CD4-positive, alpha-beta T cell treated with Interleukin-6 for 4 hours (primary cell): Measurements from ENCODE around the gene SLC22A1.

Experiments
- DNase-seq: peaks from one replicate; pipeline ENCODE4 v3.0.0-alpha.2; 2020; ENCODE audit warnings: mixed read lengths

The SLC22A1 gene

GRCh38 chr6:160180706-160181105, 59.1 kb downstream of the SLC22A1 start:
- DNase-seq, result no peak

GRCh38 chr6:160188773-160189172, 67.2 kb downstream of the SLC22A1 start:
- no peak for DNase-seq

DNA sequence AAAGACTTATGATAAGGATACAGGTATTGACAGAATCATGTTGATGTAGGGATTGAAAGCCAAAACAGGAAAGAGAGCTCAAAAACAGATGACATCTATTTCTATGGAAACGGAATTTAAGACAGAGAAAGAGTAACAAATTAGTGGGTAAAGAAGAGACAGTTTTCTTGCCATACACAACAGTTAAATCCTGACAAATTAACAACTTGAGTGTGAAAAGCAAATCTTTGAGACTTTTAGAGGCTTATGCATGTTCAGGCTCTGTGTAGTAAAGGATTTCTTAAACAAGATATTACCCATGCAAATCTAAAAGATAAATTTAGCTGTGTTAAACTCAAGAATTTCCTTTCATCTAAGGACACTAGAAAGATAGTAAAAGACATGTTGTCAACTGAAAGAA, 68.5 kb downstream of the SLC22A1 start:
- DNase-seq, result no peak

DNA sequence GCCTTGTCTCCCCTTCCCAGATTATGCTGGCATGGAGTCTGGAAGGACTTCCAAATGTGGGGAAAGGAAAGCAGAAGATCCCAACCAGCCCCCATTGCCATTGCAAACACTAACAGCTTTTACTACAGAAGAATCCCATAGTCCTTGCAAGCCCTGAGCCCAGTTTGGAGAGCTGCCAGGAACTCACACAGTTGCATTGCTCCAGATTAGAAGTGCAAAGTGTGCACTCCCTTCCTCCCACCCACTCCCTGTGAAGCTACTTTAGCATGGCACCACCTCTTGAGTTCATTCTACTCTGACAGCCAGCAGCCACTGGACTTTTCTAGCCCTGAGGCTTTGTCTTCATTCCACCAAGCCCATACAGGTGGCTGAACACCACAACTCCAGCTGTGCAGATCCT, 69.4 kb downstream of the SLC22A1 start:
- DNase-seq, result no peak

GRCh38 chr6:160192840-160193239, 71.2 kb downstream of the SLC22A1 start:
- DNase-seq, result no peak

DNA sequence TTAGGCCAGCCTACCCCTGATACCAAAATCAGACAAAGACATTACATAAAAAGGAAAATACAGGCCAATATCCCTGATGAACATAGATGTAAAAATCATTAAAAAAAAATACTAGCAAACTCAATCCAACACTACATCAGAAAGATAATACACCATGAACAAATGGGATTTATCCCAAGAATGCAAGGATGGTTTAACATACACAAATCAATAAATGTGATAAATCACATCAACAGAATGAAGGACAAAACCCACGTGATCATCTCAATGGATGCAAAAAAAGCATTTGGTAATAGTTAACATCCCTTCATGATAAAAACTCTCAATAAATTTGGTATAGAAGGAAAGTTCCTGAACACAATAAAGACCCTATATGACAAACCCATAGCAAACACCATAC, 73.2 kb downstream of the SLC22A1 start:
- no peak for DNase-seq

DNA sequence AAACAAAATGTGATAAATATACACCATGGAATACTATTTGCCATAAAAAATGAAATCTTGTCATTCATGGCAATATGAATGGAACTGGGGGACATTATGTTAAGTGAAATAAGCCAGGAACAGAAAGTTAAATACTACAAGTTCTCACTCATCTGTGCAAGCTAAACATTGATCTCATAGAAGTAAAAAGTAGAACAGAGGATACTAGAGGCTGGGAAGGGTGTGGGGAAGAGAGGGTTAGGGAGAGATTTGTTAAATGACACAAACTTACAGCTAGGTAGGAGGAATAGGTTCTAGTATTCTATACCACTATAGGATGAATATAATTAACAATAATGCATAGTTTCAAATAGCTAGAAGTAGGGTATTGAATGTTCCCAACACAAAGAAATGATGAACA, 76.0 kb downstream of the SLC22A1 start:
- DNase-seq, result no peak

- DNase-seq, result no peak
Observed at GRCh38 chr6:160198606-160199211, 77.1 kb downstream of the SLC22A1 start.

DNA sequence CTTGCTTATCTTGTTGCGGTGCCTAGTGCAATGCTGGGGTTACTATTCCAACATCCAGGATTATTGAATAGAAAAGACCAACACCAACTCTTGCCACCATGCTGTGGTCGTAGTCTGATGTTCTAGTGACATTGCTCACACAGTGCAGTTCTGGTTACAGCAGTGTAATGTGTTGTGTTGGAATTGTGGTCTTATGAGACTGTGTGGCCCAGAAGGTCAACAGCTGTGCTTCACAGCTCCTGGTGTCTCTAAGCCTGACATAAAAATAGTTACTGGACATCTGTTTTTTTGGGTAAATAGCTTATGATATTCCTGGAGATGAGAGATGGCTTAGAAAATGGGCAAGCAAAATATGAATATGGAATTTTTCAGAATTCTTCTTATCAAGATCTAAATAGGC, 79.4 kb downstream of the SLC22A1 start:
- DNase-seq, result no peak

DNA sequence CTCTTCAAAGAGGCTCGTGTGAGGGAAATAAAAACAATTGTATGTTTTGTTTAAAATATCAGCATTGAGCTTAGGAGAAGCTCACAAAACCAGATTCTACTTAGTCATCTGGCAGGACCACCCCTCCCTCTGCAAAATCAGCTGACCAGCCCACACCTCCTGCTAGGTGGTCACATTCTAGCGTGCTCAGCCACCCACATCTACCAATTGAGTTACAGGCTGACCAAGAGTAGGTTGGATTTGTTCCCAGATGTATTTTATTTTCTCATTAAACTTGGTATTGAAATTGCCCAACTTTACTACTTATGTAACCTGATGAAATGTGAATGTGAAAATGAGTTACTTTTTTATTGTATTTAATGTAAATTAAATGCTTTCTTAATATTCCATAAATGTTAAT, 80.8 kb downstream of the SLC22A1 start:
- no peak for DNase-seq

DNA sequence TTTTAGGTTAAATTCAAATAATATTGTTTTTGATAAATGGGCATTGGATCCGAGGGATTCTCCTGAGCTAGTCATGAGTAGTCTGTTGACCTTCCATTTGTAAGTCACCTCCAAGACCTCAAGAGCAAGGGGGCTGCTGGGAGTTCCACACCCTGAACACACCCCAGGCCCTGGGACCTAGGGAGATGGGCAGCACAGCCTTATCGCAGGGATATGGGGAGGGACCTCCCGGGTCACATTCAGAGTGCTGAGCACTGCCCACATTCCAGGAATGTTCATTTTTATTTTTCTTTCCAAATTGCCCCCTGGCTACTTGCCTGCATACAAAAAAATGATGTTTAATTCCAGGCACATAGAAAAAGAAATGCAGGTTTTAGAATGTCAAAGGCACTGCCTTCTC, 81.5 kb downstream of the SLC22A1 start:
- no peak for DNase-seq

DNA sequence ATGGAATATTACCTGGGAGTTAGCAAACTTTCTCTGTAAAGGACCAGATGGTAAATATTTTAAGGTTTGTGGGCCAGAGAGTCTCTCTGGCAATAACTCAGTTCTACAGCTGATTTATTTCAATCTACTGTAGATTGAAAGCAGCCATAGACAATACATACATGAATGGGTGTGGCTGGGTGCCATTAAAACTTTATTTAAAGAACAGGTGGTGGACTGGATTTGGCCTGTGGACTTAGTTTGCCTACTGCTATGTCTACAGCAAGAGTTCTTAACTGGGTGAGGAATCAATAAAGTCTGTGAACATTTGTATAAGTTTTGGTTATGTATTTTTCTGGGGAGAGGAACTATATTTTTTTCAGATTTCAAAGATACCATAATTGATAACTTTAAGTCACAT, 81.9 kb downstream of the SLC22A1 start:
- no peak for DNase-seq

DNA sequence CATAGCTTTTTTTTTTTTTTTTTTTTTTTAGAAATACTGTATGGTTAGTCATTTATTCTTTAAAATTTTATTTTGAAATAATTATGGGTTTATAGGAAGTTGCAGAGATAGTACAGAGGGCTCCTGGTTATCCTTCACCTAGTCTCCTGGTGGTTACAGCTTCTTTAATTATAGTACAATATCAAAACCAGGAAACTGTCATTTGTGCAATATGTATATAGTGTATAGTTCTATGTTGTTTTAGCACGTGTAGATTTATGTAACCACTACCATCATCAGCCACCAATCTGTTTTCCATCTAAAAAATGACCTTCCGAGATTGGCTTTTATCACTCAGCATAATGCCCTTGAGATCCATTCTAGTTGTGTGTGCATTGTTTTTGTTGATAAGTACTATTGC, 82.3 kb downstream of the SLC22A1 start:
- DNase-seq, result no peak

DNA sequence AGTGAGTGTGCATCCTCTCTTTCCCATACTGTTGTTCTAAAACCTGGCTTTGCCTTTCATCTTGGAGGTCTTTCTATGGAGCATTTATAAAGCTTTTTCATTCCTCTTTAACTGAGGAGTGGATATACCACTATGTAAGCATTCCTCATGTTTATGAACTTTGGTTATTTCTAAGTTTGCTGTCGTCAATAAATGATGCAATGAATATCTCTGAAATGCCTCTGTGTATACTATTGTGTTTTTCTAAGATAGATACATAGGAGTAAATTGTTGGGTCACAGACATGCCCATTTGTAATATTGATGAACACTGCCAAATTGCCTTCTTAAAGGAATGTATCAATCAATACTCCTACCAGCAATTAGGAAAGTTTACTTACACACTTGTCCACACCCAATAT, 83.1 kb downstream of the SLC22A1 start:
- no peak for DNase-seq

DNA sequence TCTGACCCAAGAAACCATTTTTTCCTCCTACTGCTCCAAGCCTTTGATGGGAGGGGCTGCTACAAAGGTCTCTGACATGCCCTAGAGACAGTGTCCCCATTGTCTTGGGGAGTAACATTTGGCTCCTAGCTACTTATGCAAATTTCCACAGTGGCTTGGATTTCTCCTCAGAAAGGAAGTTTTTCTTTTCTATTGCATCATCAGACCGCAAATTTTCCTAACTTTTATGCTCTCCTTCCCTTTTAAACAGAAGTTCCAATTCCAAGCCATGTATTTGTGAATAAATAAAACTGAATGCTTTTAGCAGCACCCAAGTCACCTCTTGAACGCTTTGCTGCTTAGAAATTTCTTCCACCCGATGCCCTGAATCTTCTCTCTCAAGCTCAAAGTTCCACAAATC, 86.0 kb downstream of the SLC22A1 start:
- DNase-seq, result no peak
